SH-SY5Y (cell line): ENCODE measurements around the gene ELP5.

Source experiments
- GATA2 ChIP-seq: IDR thresholded peaks from 2 replicates; pipeline ENCODE4 v1.6.1; 2011; ENCODE audit warnings: mild to moderate bottlenecking, low read depth, low read length
- GATA3 ChIP-seq: IDR thresholded peaks from 2 replicates; pipeline ENCODE4 v1.6.1; 2011; ENCODE audit warnings: low read depth, mild to moderate bottlenecking, low read length, moderate library complexity

ELP5 gene

DNA sequence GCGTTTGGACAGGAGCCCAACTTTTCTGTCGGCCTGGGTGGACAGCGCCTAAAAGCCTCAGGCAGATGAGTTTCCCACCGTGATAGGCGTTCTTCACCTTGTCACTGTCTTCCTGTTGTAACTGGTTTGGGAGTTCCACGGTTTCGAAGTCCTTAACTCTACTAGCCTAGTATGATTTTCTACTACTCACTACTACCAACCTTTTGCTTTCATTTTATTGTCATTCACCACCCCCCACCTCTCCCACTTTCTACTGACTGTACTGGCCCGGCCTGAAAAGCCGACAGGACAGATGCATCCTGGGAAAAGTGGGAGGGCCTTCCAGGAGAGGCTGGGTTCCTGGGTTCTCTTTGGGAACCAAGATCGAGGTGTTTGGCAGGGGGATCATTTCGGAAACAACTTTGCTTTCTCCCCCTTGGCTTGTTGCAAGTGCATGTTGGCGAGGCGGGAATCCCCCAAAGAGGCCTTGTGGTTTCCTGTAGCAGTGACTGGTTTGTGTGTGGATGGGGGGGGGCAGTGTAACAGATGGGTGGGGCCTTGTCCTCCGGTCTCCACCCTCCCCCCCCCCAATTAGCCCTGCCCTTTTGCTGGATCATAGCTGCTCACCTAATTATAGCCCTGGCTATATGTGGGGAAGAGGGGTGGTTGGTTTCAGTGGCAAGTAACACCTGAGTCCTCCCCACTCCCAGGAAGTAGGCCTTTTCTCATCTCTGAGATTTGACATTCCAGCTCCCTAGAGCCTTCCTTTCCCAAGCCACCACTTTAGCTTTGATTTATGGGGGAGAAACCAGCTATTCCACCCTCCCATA, 56.8 kb downstream of the ELP5 start:
- TF ChIP-seq GATA3 (no peak), GATA2 (no peak)
